CD8-positive, alpha-beta memory T cell (primary cell): ENCODE measurements around the gene AK8. TPM values are rescaled to one million over a fixed set of nuclear protein-coding genes. Genes with fewer than 3 reads are reported as not detected.

Experiments used
- CTCF ChIA-PET: fragments of 350-600 bp; sonication (Branson Sonifier 250); formaldehyde crosslinking; loops from one replicate; lab custom pipeline; 2021; ENCODE audit warnings: antibody characterized with exemption; lab: Charles Lee
- POLR2A ChIA-PET: fragments of 350-600 bp; sonication (Branson Sonifier 250); formaldehyde crosslinking; loops from one replicate; lab custom pipeline; 2021; ENCODE audit warnings: antibody characterized with exemption; lab: Charles Lee
- DNase-seq, 5 donors: peaks; one replicate each; pipeline versions ENCODE4 v3.0.0 to v3.0.0-alpha.2; 2020 to 2022; ENCODE audit warnings: mixed read lengths in 1 of 5
- H3K27ac ChIP-seq: one replicate; pipeline ENCODE4 v1.7.0; 2013; ENCODE audit warnings: low read depth, mild to moderate bottlenecking, low read length, moderate library complexity
- H3K27me3 ChIP-seq: 2 replicates; pipeline ENCODE4 v1.7.0; 2013; ENCODE audit warnings: low read length, mild to moderate bottlenecking; ENCODE audit not compliant: insufficient read depth, poor library complexity, severe bottlenecking
- H3K36me3 ChIP-seq: 2 replicates; pipeline ENCODE4 v1.7.0; 2013; ENCODE audit warnings: mild to moderate bottlenecking, low read length, moderate library complexity; ENCODE audit not compliant: insufficient read depth
- H3K4me1 ChIP-seq: 2 replicates; pipeline ENCODE4 v1.7.0; 2013; ENCODE audit warnings: mild to moderate bottlenecking, low read length, moderate library complexity; ENCODE audit not compliant: insufficient read depth
- H3K4me3 ChIP-seq: 2 replicates; pipeline ENCODE4 v1.7.0; 2013; ENCODE audit warnings: mild to moderate bottlenecking, low read length
- H3K9me3 ChIP-seq: 2 replicates; pipeline ENCODE4 v1.7.0; 2013; ENCODE audit warnings: mild to moderate bottlenecking, low read length
- H3K27ac Mint-ChIP-seq, 8 donors: one replicate each; pipeline ENCODE4 v1.8.0; 2020 to 2021; ENCODE audit warnings: mixed read lengths in 8 of 8, mild to moderate bottlenecking in 6 of 8, inconsistent platforms in 3 of 8, moderate library complexity in 3 of 8
- H3K27me3 Mint-ChIP-seq, 2 donors: one replicate each; pipeline ENCODE4 v1.8.0; 2020 to 2021; ENCODE audit warnings: mixed read lengths in 2 of 2, mild to moderate bottlenecking in 1 of 2, moderate library complexity in 1 of 2
- H3K36me3 Mint-ChIP-seq, 3 donors: one replicate each; pipeline ENCODE4 v1.8.0; 2020 to 2021; ENCODE audit warnings: mixed read lengths in 3 of 3, inconsistent platforms in 1 of 3, mild to moderate bottlenecking in 1 of 3
- H3K4me1 Mint-ChIP-seq, 3 donors: one replicate each; pipeline ENCODE4 v1.8.0; 2020 to 2021; ENCODE audit warnings: mixed read lengths in 3 of 3, inconsistent platforms in 1 of 3, mild to moderate bottlenecking in 1 of 3
- H3K4me3 Mint-ChIP-seq, 7 donors: one replicate each; pipeline ENCODE4 v1.8.0; 2020 to 2021; ENCODE audit warnings: mixed read lengths in 7 of 7, mild to moderate bottlenecking in 6 of 7, moderate library complexity in 4 of 7, inconsistent platforms in 2 of 7
- H3K9me3 Mint-ChIP-seq, 5 donors: one replicate each; pipeline ENCODE4 v1.8.0; 2020 to 2022; ENCODE audit warnings: mixed read lengths in 5 of 5, mild to moderate bottlenecking in 3 of 5, moderate library complexity in 2 of 5, inconsistent platforms in 1 of 5
- polyA plus RNA-seq: library from polyadenylated mRNA; unstranded; fragments of 300-500 nt; fragmentation: Illumina TruSeq; gene quantifications from one replicate; pipeline ENCODE4 v1.2.3, GENCODE V29; 2021
- total RNA-seq, 2 experiments: library from RNA; stranded (reverse); gene quantifications; one replicate each; pipeline ENCODE4 v1.2.3, GENCODE V29; 2021

The AK8 gene
- total and polyA plus RNA-seq, 3 experiments from 2014 or later, result not detected

DNA sequence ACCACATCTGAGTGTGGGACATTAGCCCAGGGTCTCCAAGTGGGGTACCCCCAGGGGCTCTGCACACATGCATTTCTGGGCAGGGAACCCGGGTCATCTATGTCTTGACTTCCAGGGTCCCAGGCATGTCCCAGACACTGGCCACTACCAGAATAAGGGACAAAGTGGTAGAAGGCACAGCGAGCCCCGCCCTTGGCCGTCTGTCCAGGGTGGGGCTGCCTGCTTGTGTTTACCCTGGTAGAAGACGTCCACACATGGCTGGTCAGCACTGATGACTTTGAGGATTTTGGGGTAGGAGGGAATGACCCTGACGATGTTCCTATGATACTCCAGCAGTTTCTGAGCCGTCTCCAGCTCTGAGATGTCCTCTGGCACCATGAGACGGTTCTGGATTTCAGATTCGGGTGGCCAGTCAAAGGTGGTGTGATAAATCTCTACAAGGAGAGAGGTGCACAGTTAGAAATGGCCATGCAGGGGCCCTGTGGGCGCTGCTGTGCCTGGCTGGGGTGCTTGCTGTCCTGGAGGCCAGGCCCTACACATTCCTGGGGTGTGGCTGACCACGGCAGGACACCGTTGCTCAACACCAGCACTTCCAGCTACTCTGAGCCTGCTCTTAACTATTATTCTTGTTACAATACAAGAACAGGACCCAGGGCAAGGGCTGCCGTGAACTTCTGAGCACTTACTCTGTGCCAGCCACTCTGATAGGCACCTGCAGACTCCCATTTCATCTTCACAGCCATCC, 51.3 kb downstream of the AK8 start:
- Histone ChIP-seq H3K4me1 (no peaks in the 10 kb centered on the region), H3K27me3 (peaks cover 6% of the 10 kb centered on the region), H3K4me3 (no peak overlapping the region), H3K9me3 (no peaks in the 10 kb centered on the region), H3K36me3 (no peaks in the 10 kb centered on the region), H3K27ac (no peak overlapping the region)
- ChIA-PET POLR2A (no interaction called here), CTCF (no interaction called here)
- H3K36me3 Mint-ChIP-seq, result no peaks in the 10 kb centered on the region
- no peak overlapping the region for H3K4me3 Mint-ChIP-seq
- H3K27me3 Mint-ChIP-seq, result peaks cover 5 to 73% of the 10 kb centered on the region in 2 donors
- H3K27ac Mint-ChIP-seq, result no peak overlapping the region
- H3K4me1 Mint-ChIP-seq, result peaks cover 0 to 8% (median 4%) of the 10 kb centered on the region in 3 donors
- no peak for DNase-seq
- no peaks in the 10 kb centered on the region for H3K9me3 Mint-ChIP-seq

DNA sequence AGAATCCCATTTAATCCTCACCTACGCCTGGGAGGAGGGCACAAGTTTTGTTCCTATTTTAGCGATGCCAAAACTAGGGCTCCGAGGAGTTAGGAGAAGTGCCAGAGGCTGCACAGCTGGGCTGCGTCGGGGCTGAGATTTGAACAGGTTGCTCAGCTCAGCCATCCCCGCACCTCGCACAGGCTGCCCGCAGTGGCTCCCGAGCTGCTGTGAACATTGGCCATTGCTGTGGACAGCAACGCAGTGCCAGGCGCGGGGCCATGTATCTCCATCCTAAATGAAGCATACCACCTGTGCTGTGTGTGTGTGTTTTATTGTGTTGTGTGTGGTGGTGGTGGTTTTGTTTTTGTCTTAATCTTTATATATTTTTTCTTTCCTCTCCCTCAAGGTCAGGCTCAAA, 52.0 kb downstream of the AK8 start:
- Histone ChIP-seq H3K4me3 (no peak overlapping the region), H3K4me1 (no peaks in the 10 kb centered on the region), H3K27ac (no peak overlapping the region), H3K9me3 (no peaks in the 10 kb centered on the region), H3K27me3 (peaks cover 6% of the 10 kb centered on the region), H3K36me3 (no peaks in the 10 kb centered on the region)
- Mint-ChIP-seq H3K4me1 (peaks cover 0 to 8% (median 4%) of the 10 kb centered on the region in 3 donors), H3K36me3 (no peaks in the 10 kb centered on the region), H3K27me3 (peaks cover 6 to 72% of the 10 kb centered on the region in 2 donors), H3K4me3 (no peak overlapping the region), H3K9me3 (no peaks in the 10 kb centered on the region), H3K27ac (peak overlapping the region in 1 of 8 donors; percentile 72)
- CTCF ChIA-PET, result no interaction called here
- POLR2A ChIA-PET, result no interaction called here
- no peak for DNase-seq

DNA sequence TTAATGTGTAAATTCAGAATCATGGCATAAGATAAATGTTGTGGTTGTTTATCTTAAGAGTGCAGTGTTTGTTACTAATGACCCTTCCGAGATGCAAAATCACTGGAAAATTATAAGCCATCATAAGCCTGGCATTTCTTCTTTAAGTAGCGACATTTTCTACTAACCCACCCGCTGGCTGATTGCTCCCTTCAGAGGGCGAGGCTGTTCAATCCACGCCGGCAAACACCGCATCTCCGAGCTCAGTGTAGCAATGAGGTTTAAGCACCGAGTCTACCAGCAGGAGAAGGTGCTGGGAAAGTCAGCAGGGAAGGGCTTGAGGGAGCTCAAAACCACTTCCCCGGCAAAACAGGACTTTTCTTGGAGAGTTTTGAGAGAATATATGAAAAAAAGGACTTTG, 52.7 kb downstream of the AK8 start:
- Histone ChIP-seq H3K27me3 (peaks cover 6% of the 10 kb centered on the region), H3K4me3 (no peak overlapping the region), H3K36me3 (no peaks in the 10 kb centered on the region), H3K9me3 (no peaks in the 10 kb centered on the region), H3K27ac (no peak overlapping the region), H3K4me1 (no peaks in the 10 kb centered on the region)
- Mint-ChIP-seq H3K4me3 (no peak overlapping the region), H3K27ac (no peak overlapping the region), H3K4me1 (peaks cover 0 to 8% (median 4%) of the 10 kb centered on the region in 3 donors), H3K36me3 (no peaks in the 10 kb centered on the region), H3K27me3 (peaks cover 10 to 64% of the 10 kb centered on the region in 2 donors), H3K9me3 (no peaks in the 10 kb centered on the region)
- ChIA-PET POLR2A (no interaction called here), CTCF (no interaction called here)
- no peak for DNase-seq

DNA sequence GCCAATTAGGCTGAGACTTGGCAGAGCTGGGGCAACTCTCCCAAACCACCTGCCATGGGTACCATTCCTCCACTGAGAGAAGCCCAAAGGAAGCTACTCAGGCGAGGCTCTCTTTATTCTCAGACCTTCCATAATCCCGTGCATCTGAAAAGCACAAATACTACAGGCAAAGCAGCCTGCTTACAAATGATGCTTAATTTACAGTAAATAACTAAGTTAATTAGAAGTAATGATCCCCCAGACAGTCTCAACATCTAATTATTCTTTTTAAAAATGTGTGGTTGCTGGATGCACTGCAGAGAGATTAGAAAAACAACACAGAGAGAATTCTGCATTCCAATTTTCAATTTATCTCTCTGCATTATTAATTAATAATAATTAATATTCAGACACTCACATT, 53.1 kb downstream of the AK8 start:
- Mint-ChIP-seq H3K4me1 (peaks cover 0 to 8% (median 4%) of the 10 kb centered on the region in 3 donors), H3K27ac (peak overlapping the region in 1 of 8 donors; percentile 36), H3K27me3 (peaks cover 10 to 60% of the 10 kb centered on the region in 2 donors), H3K4me3 (no peak overlapping the region), H3K36me3 (no peaks in the 10 kb centered on the region), H3K9me3 (no peaks in the 10 kb centered on the region)
- Histone ChIP-seq H3K36me3 (no peaks in the 10 kb centered on the region), H3K4me3 (no peak overlapping the region), H3K27ac (no peak overlapping the region), H3K9me3 (no peaks in the 10 kb centered on the region), H3K4me1 (no peaks in the 10 kb centered on the region), H3K27me3 (peaks cover 6% of the 10 kb centered on the region)
- no peak for DNase-seq
- POLR2A ChIA-PET, result no interaction called here
- CTCF ChIA-PET, result no interaction called here

DNA sequence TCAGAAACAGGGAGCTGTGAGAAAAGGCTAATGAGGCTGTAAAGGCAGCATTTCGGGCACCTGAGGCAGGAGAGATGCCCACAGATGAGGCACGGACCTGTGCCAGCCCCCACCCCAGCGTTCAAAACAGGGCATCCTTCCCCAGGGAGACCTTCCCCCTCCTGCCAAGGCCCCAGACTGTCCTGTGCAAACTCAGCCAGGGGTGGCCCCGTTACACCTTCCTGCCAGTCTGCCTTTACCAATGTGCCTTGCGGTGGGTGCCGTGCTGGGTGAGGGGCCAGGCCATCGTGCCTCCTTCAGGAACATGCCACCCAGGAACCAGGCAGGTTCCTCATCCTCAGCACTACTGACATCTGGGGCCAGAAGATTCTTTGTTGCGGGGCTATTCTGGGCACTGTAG, 53.9 kb downstream of the AK8 start:
- CTCF ChIA-PET, result no interaction called here
- H3K36me3 ChIP-seq, result no peaks in the 10 kb centered on the region
- H3K27me3 ChIP-seq, result peaks cover 6% of the 10 kb centered on the region
- H3K9me3 Mint-ChIP-seq, result no peaks in the 10 kb centered on the region
- peak overlapping the region in 1 of 8 donors; percentile 44 for H3K27ac Mint-ChIP-seq
- no peak for DNase-seq
- H3K4me3 Mint-ChIP-seq, result no peak overlapping the region
- POLR2A ChIA-PET, result no interaction called here
- H3K4me1 Mint-ChIP-seq, result peaks cover 0 to 8% (median 4%) of the 10 kb centered on the region in 3 donors
- peaks cover 12 to 60% of the 10 kb centered on the region in 2 donors for H3K27me3 Mint-ChIP-seq
- no peak overlapping the region for H3K27ac ChIP-seq
- no peaks in the 10 kb centered on the region for H3K36me3 Mint-ChIP-seq
- H3K4me3 ChIP-seq, result no peak overlapping the region
- H3K9me3 ChIP-seq, result no peaks in the 10 kb centered on the region
- H3K4me1 ChIP-seq, result no peaks in the 10 kb centered on the region

DNA sequence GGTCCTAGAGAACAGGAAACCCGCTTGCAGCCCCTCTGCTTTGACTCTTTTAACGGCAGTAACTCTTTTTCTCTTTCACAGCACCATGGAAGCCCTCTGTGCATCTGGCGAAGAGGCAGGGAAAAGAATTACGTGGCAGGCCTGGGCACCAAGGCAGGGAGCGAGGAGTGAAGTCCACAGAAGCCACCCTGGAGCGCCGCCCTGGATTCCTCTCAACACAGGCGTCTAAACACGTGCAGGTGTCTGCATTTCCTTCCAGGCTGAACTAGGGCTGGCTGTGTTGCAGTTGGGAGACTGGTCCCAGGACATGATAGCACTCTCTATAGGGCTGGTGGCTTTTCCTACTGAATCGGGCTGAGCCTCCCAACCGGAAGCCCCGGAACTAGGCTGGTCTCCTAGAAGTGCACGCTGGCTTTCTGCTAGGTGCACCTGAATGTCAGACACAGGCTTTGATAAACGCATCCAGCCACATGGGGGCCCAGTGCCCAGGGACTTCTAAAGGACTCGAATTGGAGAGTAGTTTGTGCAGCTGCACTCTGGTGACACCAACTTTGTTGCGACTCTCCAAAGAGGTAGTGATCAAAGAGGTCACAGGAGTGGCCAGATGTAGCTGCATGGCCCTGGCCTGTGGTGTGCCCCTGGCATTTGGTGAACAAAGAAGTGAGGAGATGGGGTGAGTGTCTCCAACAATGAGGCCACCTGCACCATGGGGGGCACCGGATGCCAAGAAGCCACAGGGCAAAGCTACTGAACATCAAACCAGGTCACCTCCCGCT, 54.5 kb downstream of the AK8 start:
- ChIA-PET POLR2A (no interaction called here), CTCF (no interaction called here)
- Histone ChIP-seq H3K9me3 (no peaks in the 10 kb centered on the region), H3K27me3 (peaks cover 6% of the 10 kb centered on the region), H3K27ac (no peak overlapping the region), H3K36me3 (no peaks in the 10 kb centered on the region), H3K4me3 (no peak overlapping the region), H3K4me1 (no peaks in the 10 kb centered on the region)
- DNase-seq, result no peak
- Mint-ChIP-seq H3K36me3 (no peaks in the 10 kb centered on the region), H3K27ac (no peak overlapping the region), H3K4me1 (peaks cover 0 to 8% (median 4%) of the 10 kb centered on the region in 3 donors), H3K4me3 (peak overlapping the region in 1 of 7 donors; percentile 32), H3K27me3 (peaks cover 12 to 63% of the 10 kb centered on the region in 2 donors), H3K9me3 (no peaks in the 10 kb centered on the region)

DNA sequence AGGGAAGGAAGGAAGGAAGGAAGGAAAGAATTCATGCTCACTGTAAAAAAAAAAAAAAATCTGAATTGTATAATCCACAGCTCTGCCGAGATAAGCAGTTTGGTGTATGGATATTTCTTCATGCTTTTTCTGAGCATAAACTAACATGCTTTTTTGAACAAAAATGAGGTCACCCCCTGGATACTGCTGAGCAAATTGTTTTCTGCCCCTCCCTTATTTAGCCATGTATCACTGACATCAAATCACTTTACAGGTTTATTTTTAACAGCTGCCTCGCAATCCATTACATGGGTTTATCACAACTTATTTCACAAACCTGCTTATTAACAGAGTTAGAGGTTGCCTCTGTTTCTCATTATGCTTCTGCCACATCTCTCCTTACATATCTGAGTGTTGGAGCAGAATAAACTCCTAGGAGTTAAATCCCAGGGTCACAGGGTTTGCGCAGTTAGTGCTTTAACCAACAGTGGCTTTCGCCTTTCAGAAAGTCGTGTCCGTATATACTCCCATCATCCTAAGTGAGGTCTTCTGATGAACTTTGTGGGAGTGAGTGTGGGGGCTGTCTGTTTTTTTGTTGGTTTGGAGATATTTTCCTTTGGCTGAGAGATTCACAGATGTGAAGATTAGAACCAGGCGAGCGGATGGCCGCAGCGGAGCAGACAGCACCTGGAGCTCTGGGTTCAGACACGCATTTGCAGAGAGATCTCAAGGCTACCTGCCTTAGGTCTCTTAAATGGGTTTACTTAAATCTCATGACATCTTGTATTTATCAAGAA, 57.7 kb downstream of the AK8 start:
- ChIA-PET CTCF (no interaction called here), POLR2A (no interaction called here)
- Histone ChIP-seq H3K27ac (no peak overlapping the region), H3K27me3 (peaks cover 3% of the 10 kb centered on the region), H3K4me3 (no peak overlapping the region), H3K4me1 (no peaks in the 10 kb centered on the region), H3K36me3 (no peaks in the 10 kb centered on the region), H3K9me3 (no peaks in the 10 kb centered on the region)
- H3K27ac Mint-ChIP-seq, result no peak overlapping the region
- H3K4me3 Mint-ChIP-seq, result no peak overlapping the region
- H3K4me1 Mint-ChIP-seq, result peaks cover 0 to 6% (median 4%) of the 10 kb centered on the region in 3 donors
- no peak for DNase-seq
- H3K36me3 Mint-ChIP-seq, result no peaks in the 10 kb centered on the region
- peaks cover 13 to 63% of the 10 kb centered on the region in 2 donors for H3K27me3 Mint-ChIP-seq
- H3K9me3 Mint-ChIP-seq, result peaks cover 0 to 2% (median 0%) of the 10 kb centered on the region in 5 donors
